Medulla oblongata (tissue), 1 donor: Measurements from ENCODE around the gene CYS1.

Experiments used
- DNase-seq: peaks from one replicate; pipeline ENCODE4 v3.0.0-alpha.2; 2015; ENCODE audit errors: extremely low spot score

Gene CYS1

DNA sequence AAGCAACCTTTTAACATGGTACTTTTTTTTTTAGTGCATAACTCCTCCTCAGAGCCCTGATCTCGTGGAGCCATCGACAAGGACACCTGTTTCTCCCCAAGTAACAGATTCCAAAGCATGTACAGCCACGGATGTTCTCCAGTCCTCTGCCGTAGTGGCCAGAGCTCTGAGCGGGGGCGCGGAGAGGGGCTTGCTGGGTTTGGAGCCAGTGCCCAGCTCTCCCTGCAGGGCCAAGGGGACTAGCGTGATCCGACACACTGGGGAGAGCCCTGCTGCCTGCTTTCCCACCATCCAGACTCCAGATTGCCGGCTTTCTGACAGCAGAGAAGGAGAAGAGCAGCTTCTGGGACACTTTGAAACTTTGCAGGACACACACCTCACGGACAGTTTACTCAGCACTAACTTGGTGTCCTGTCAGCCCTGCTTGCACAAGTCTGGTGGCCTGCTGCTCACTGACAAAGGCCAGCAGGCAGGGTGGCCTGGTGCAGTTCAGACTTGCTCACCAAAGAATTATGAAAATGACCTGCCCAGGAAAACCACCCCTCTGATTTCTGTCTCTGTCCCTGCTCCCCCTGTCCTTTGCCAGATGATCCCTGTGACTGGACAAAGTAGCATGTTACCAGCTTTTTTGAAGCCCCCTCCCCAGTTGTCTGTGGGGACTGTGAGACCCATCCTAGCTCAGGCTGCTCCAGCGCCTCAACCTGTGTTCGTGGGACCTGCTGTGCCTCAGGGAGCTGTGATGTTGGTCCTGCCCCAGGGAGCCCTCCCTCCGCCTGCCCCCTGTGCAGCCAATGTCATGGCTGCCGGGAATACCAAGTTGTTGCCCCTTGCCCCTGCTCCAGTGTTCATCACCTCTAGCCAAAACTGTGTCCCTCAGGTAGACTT is 32.4 kb downstream of the CYS1 start:
- DNase-seq: no peak

DNA sequence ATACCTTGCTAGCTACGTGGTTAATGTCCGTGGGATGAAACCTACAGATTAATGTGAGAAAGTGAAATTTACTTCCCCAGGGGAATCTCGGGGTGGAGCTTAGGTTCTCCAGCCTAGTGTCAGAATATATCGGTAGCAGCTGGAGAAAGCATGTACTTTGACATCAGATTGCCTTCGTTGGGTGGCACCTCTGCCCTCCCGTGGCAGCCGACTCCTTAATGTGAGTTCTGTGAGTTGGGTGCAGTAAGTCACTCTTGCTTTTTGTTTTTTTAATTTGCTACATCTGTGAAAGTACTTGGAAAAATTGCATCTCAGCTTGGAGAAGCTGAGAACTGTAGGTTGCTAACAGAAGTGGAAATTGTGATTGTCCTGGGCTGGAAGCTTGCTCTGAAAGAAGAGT is 33.3 kb downstream of the CYS1 start:
- no peak for DNase-seq

DNA sequence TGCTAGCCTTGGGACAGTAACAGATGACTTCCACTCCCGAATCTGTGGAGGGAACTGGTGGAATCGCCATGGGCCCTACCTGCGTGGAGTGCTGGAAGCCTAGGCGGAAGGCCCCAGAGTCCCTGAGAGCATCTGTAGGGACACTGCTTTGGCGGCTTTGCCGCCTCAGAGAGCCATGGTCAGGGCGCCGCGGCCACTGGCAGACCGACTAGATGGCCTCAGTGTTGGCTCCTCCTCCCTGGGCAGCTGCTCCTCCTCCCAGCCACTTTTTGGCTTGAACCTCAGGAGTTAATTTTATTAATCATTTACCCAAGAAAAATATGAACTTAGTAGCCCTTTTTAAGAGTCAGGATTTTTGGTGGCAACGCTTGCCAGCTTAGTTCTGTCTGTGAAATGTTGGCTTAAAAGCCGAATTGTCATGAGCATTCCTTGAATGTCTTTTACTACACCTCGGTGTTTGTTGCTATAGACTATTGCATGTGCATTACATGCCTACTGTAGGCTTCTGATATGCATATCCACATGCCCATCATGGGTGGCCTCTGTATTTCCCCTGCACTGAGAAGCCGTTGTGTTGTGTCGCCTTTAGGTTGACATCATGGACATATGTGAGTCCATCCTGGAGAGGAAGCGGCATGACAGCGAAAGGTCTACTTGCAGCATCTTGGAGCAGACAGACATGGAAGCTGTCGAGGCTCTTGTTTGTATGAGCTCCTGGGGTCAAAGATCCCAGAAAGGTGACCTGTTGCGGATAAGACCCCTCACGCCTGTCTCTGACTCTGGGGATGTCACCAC is 34.5 kb downstream of the CYS1 start:
- DNase-seq: no peak

DNA sequence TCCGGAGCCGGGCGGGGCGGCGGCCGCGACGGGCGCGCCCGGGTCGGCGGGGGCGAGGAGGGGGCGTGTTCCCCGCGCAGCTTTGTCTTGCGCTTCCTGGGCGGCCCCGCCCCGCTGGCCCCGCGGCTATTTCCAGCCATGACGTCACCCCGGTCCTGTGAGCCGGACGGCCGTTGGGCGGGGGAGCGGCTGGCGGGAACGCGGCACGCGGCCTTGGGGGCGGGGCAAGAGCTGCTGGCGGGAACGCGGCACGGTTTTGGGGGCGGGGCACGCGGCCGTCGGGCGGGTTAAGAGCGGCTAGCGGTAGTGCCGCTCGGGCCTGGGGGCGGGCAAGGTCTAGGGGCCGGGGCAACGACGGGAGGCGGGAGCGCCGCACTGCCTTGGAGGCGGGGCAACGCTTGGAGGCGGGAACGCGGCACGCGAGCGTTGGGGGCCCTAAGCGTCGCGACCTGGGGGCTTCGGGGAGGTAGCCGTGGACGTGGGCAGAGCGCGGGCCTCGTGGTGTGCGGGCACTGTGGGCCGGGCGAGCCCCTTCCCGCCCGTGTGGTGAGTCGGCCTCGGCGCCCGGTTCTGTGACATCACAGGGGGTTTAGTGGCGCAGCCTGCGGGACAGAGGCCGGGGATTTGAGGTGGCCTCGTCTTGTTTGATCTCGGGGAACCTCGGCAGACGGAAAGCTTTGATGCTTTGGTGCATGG is 36.2 kb downstream of the CYS1 start:
- peak; percentile 84 for DNase-seq

DNA sequence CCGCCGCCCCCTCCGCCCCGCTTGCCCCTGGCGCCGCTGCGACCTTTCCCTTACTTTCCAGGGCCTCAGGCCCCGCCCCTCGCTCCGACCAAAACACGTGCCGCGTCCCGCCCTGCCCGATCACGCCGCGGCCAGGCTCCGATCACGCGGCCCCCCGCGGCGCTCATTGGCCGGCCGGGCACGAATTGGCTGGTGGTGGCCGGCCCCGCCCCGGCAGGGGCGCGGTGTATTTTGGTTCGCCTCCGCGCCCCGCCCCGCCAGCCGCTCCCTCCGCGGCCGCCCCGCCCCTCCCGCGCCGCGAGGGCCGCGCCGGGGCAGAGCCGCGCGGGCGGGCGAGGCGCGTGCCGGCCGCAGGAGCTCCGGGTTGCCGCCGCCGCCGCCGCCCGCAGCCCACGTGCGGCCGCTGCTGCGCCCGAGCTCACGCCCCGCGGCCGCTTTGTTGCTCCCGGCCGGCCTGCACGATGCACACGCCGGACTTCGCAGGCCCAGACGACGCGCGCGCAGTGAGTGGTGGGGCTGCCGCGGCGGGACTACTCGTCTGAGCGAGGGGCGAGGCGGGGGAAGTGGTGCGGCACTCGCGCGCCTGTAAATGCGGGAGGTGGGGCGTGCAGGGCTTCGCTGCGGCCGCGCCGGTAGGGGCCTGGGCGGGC is 36.8 kb downstream of the CYS1 start, which contains the start of gene KLF11:
KLF11 (plus strand) TSS at position 295 of the 650 bp plus-strand sequence; CDS start at position 462, 167 bp downstream.
- peak; percentile 81 for DNase-seq

DNA sequence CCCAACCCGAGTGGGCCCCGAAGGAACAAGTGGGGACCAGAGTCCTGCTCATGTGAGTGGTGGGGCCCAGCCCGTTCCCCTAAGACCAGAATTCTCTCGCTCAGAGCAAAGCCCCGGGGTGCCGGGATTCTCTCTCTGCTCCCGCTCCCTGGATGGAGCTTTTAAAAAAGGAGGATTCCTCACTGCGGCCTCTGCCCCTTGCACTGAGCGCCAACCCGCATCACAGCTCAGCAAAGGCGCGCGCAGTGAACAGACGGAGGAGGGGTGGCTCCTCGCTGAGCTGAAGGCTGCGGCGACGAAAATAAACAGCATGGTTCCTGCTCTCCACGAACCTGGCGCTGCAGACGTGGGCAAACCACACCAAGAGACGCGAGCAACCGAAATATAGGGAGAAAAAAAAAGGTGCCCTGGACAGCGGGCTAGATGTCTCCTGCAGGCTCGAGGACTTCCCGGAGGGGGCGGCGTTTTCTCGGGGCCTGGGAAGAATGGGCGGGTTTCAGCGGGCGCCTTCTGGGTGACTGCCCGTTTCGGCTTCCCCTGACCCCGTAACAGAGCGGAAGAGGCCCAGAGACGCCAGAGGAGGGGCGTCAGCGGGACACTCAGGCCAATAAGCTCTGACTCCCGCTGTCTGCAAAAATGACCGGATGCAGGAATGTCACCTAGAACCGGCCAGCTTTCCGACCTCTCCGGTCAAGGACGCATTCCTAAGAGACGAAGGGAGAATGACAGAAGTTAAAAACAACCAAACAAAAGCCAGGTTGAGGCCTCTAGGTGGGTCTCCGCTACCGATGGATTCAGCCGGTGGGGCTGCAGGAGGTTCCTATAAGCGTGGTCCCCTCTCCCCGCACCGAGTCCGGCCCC is 37.7 kb downstream of the CYS1 start:
- DNase-seq: peak; percentile 59

DNA sequence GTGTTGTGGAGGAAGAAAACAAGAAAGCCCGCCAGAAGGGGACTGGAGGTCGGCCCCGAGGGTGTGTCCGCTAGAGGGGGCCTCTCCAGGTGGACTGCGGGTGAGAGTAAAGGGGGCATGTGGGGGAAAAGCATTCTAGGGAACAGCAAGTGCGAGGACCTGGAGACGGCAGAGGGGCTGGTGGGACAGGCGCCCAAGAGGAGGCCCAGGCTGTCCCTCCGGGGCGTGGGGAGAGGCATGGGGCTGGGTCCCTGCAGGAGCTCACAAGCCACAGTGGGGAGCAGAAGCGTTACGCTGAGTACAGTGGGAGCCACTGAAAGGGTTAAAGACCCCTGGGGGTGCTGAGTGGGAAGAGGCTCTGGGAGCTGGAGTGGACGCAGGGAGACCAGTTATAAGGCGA is 38.5 kb downstream of the CYS1 start:
- DNase-seq: no peak

DNA sequence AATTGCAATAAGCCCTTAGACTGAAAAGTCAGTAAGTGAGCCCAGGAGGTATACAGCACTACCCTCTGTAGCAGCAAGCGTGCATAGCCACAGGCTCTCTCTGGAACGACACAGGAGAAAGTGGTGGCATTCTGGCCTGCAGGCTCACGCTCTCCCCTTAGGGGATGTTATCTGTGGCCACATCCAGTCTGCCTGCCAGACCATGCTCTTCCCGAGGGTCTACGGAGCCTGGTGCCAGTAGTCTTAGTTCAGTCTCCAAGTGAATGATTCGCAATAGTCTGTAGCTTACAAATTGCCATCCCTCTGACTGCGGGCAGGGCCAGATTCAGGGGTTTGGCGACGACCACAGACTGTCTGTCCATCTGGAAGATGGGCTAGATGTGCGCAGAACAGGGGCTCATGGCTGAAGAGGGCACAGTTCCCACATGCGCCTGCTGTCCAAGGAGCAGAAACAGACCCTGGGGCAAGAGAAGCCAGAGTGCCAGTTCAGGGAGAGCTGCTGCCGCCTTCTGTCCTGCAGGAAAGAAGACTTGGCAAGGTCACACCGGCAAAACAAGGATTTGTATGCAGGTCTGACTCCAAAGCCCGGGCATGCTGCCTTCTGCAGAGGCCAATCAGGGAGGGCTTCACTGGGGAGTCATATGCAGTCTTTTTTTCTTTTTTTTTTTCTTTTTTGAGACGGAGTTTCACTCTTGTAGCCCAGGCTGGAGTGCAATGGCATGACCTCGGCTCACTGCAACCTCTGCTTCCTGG is 40.4 kb downstream of the CYS1 start:
- DNase-seq: peak; percentile 88

DNA sequence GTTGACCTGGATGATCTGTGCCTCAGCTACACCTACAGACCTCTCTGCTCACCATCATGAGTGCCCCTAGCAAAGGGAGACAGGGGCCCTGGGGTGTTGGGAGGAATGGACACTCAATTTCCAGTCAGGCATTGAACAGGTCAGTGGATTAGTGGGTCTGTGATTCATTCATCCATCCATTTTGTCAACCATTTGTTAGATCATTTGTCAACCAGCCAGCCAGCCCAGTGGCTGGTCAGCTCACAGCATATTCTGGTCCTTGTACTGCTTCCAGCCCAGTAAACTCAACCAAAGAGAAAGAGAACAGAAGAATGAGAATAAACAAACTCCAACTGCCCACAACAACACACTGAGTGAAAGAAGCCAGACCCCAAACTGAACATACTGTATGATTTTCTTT is 41.5 kb downstream of the CYS1 start:
- no peak for DNase-seq

DNA sequence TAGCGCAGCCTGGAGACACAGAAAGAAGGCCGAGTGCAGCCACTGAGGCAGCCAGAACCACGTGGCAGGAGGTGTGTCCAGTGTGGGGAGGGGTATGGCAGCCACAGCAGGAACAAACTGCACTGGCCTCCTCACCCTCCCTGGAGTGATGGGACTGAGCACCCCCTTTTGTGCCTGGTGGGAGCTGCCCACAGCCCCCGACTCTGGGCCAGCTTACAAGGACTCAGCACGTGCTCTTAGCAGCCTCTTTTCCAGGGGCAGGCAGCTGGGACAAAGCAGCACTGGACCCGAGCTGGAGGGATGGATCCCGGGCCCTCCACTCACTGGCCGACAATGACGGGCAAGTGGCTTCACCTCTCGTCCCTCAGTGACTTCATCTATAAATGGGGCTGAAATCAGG is 42.1 kb downstream of the CYS1 start:
- no peak for DNase-seq

DNA sequence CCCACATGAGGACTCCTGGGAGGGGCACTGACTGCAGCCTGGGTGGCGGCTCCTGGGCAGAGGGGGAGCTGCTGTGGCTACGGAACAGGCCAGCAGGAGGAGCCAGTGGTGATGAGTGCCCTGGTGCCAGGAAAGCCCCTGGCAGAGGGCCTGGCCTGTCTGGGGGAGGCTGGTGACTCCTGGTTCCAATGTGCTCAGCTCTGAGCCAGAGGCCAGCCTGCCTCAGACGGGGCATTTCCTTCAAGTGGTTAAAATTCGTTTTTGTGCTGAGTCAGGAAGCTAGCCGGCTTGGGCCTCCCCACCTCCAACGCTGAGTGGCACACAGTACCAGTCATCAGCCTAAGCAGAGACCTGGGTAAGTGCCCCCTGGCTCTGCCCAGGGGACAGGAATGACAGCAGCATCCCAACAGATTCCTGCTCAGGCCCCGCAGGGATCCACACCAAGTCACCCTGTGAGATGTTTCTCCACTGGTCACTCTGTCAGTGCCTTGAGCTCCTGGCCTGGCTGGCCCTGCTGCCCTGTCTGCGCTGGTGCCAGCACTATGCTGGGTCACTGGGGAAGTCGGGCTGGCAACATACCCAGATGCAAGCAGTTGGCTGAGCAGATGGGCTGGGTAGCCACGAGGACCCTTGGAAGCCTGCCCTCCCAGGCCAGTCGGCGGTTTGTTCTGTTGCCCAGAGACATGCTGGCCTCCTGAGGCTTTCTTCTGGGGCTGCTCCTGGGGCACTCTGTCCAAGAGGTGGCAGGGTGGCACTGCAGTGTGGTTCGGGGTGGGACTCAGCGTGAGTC is 43.9 kb downstream of the CYS1 start:
- DNase-seq: peak; percentile 94

DNA sequence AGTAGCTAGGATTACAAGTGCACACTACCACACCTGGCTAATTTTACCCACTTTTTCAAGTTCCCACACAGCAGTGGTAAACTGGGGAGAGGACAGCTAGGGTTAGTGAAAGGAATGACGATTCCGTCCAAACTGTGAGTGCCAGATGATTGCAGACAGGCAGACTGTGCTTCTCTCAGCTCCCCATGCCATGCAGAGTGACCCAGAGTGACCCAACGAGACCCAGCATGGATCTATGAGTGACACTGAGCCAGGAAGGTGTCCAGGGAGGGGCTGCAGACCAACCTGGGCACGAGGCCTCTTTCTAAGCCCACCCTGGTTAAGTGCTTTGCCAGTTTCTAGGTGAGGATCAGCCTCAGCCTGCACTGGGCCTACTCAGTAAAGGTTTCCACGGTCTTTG is 44.6 kb downstream of the CYS1 start:
- no peak for DNase-seq

DNA sequence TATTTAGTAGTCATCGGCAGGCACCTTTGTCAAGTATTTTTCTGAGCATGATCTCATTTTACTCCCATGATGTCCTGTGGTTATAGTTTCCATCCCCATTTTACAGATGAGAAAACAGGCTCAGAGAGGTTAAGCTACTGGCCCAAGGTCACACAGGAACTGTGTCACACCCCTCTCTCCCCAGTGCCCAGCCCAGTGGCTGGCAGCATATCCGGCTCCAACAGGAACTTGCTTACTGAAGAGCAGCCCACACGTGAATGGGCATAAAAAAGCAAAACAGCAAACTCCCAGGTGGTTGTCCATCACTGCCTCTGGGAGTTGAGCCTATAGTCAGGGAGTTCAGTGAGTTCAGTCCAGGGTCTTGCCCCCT is 45.2 kb downstream of the CYS1 start:
- DNase-seq: no peak

DNA sequence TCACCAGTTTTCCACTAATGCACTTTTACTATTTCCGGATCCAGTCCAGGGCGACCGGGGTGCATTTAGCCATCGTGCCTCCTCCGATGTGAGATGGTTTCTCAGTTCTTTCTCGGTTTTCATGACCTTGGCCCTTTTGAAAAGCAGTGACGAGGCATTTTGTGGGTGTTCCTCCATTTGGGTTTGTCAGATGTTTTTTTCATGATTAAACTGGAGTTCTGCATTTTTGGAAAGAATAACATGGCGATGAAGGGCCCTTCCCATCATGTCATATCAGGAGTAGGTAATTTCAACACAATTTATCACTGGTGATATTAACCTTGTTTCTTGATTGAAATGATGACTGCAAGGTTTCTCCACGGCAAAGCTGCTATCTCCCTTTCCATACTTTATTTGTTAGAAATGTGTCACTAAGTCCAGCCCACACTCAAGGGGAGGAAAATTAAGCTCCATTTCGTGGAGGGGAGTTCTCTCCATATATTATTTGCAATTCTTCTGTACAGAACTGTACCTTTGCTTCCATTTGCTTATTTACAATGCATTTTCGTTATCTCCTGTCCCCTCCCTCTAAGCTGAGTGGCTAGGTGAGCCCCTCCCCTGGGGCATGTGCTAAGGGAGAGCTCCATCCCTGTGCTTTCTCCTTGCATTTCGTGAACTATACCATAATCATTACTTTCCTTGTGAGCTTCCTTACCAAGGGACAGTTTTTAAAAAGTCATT is 45.7 kb downstream of the CYS1 start:
- DNase-seq: no peak

DNA sequence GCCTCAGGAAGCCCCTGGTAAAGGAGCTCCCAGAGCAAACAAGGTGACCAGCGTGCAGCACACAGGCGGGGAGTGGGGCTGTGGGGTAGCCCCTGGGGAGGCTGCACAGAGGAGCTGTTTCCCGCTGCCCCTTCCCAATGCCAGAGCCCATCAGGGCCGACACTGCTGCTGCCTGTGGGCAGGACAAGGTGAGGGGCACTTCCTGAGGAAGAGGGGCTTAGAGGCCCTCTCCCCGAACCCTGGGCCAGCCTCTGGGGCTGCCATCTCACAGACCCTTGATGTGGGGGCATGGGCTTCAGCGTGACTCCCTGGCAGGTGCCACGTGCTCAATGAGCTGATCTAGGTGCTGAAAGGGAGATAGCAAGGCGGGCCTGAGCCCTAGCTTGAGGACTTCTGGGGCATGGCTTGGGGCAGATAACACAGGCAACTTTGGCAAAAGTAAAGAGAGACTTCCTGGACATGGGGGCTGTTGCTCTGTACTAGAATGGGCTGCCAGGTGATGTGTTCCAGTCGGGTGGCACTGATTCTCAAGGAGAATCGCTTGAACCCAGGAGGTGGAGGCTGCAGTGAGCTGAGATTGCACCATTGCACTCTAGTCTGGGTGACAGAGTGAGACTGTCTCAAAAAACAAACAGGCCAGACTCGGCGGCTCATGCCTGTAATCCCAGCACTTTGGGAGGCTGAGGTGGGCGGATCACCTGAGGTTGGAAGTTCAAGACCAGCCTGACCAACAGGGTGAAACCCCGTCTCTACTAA is 46.8 kb downstream of the CYS1 start:
- DNase-seq: no peak

DNA sequence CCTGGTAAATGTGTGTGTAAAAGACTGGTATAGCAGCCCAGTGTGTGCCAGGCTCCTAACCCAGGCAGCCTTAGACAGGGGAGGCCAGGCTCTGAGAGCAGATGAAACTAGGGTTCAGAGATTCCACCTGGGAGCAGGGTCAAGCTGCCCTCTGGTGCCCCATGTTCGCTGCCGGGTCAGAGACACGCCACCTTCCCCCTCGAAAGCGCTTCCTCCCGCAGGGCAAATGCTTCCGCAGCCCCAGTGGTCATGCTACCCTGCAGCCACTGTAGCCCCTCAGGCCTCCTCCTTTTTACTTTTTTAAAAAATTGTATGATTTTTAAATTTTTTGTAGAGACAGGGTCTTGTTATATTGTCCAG is 47.5 kb downstream of the CYS1 start:
- no peak for DNase-seq

DNA sequence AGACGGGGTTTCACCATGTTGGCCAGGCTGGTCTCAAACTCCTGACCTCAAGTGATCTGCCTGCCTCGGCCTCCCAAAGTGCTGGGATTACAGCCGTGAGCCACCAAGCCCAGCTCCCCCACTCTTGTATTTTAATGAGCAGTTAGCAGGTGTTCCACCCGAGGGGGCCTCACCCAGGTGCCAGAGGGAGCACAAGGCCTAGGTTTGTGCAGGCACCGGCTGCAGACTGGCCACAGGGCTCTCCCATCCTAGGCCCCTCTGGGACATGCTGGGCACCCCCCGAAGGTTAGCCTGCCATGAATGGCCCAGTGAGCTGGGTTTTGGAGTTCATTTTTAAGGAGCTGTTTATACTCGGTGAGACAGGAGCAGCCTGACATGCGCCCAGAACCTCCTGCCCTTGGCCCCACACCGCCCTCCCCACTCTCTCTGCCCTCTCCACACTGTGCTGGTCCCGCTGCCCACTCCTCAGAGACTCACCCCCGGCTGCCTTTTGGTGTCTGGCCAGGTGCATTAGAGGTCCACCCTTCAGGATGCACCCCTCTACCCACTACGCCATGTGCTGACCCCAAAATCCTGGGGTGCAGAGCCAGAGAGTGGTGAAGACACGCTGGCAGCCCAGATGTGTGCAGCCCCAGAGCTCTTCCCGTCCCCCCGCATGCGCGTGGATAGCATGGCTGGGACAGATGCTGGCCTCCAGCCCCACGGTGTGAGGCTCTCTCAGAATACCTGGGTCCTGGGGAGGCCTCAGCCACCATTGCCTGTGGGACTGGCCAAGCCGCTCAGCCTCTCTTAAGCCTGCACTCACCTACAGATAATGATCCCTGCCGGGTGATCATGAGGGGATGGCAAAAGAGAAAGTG is 48.1 kb downstream of the CYS1 start:
- DNase-seq: no peak
